Measurements from ENCODE around the gene AP2B1. TPM values are rescaled to one million over a fixed set of nuclear protein-coding genes. Genes with fewer than 3 reads are reported as not detected.
A peak's percentile ranks its signal among the peaks of the same experiment; 100 is the strongest.

Gene AP2B1
- total and polyA plus RNA-seq, 9 of the 15 experiments (the other 6 are each of a cell fraction or from before 2014, with no cell fraction given): 60.1 to 287 (median 105) TPM

GRCh38 chr17:35750526-35751395, 163.6 kb downstream of the AP2B1 start (continued):
- TF ChIP-seq CLOCK (CRISPR knock-in tag; IDR thresholded peaks at IDR 0.05; ENCODE audit: borderline replicate concordance): no peak
- peak; percentile 90 for TF ChIP-seq RBM25 (IDR thresholded peaks at IDR 0.05; ENCODE audit: low read depth, low read length, severe bottlenecking)
- TF ChIP-seq SMAD2 (IDR thresholded peaks at IDR 0.05; ENCODE audit: low read depth, low read length): no peak
- TF ChIP-seq CBX3 (IDR thresholded peaks at IDR 0.05; ENCODE audit: borderline replicate concordance in 1 of 2, low read length in 2 of 2): peak in 1 of 2 experiments; percentile 85; a peak in 2 of 3 replicates
- TF ChIP-seq EZH2 (IDR thresholded peaks at IDR 0.05; ENCODE audit: borderline replicate concordance, low read depth, low read length): no peak
- TF ChIP-seq KDM4B (IDR thresholded peaks at IDR 0.05; ENCODE audit: borderline replicate concordance in 2 of 2, low read depth in 1 of 2): no peak
- no peak for TF ChIP-seq ZNF778 (CRISPR knock-in tag; IDR thresholded peaks at IDR 0.05)
- TF ChIP-seq KLF1 (tag; IDR thresholded peaks at IDR 0.05): no peak
- no peak for TF ChIP-seq ZBTB12 (CRISPR knock-in tag; IDR thresholded peaks at IDR 0.05)
- no peak for TF ChIP-seq NFIX (CRISPR knock-in tag; IDR thresholded peaks at IDR 0.05; ENCODE audit: low read depth)
- no peak for TF ChIP-seq PHB (CRISPR knock-in tag; IDR thresholded peaks at IDR 0.05)
- no peak for TF ChIP-seq DLX4 (CRISPR knock-in tag; IDR thresholded peaks at IDR 0.05)
- no peak for TF ChIP-seq NR3C1 (CRISPR knock-in tag; IDR thresholded peaks at IDR 0.05)
- TF ChIP-seq KDM2B (CRISPR knock-in tag; IDR thresholded peaks at IDR 0.05): no peak
- TF ChIP-seq ZNF124 (CRISPR knock-in tag; IDR thresholded peaks at IDR 0.05): no peak
- TF ChIP-seq PRMT5 (CRISPR knock-in tag; IDR thresholded peaks at IDR 0.05): no peak
- TF ChIP-seq CBFB (CRISPR knock-in tag; IDR thresholded peaks at IDR 0.05): no peak
- TF ChIP-seq ZNF75A (CRISPR knock-in tag; IDR thresholded peaks at IDR 0.05): no peak
- TF ChIP-seq ZFX (CRISPR knock-in tag; IDR thresholded peaks at IDR 0.05): no peak
- TF ChIP-seq CC2D1A (IDR thresholded peaks at IDR 0.05): no peak
- TF ChIP-seq STAT5B (CRISPR knock-in tag; IDR thresholded peaks at IDR 0.05): no peak
- TF ChIP-seq NFRKB (IDR thresholded peaks at IDR 0.05; ENCODE audit: low read depth): no peak
- TF ChIP-seq ZNF3 (CRISPR knock-in tag; IDR thresholded peaks at IDR 0.05): no peak
- TF ChIP-seq SRSF9 (IDR thresholded peaks at IDR 0.05; ENCODE audit: borderline replicate concordance, low read depth, low read length): no peak

All from K562 (cell line).